ENCODE data around the gene RAX2. TPM values are rescaled to one million over a fixed set of nuclear protein-coding genes. Genes with fewer than 3 reads are reported as not detected.
"Not testable (repeated sequence)": the region's sequence is repeated elsewhere in the genome, so short reads cannot be mapped to it uniquely, and the experiment has no call there.

Gene RAX2
- polyA plus RNA-seq, 5 donors: not detected

DNA sequence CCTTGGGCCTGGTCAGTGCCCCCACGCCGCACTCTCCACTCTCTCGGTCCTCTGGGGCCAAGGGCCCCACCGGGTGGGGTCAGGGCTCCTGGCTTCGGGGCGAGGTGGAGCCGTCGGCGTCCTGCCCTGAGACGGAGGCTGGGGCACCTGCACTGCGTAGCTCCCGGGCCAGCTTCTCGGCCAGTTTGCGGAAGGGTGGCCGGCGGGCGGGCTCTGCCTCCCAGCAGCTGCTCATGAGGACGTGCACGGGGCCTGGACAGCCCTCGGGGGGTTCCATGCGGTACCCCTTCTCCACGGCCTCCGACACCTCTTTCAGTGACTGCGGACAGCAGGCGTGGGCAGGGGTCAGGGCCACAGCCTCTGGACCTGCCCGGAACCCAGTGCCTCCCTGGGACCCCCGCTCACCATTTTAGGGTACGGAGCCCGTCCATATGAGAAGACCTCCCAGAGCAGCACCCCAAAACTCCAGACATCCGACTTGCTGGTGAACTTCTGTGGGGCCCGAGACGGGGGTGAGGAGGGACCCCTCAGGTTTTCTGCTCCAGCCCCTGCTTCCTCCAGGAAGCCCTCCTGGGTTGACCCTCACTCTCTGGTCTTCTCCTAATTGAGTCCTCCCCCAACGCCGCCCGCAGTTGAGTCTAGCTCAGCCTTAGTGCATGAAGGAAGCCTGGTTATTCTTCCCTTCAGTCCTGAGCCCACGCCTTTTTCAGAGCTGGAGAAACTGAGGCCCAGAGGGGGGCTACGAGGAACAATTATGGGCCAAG, 6.3 kb upstream of the RAX2 start:
- no peak for DNase-seq

DNA sequence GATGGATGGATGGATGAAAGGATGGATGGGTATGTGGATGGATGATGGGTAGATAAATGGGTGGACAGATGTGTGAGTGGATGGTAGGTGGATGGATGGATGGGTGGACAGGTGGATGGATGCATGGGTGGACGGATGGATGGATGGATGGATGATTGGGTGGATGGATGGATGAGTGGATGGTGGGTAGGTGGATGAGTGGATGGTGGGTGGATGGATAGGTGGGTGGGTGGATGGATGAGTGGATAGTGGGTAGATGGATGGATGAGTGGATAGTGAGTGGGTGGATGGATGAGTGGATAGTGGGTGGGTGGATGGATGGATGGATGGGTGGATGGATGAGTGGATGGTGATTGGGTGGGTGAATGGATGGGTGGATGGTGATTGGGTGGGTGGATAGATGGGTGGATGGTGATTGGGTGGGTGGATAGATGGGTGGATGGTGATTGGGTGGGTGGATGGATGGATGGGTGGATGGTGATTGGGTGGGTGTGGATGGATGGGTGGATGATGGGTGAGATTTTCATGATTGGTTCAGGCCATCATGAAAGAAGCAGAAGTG, 4.5 kb upstream of the RAX2 start:
- DNase-seq: no peak

DNA sequence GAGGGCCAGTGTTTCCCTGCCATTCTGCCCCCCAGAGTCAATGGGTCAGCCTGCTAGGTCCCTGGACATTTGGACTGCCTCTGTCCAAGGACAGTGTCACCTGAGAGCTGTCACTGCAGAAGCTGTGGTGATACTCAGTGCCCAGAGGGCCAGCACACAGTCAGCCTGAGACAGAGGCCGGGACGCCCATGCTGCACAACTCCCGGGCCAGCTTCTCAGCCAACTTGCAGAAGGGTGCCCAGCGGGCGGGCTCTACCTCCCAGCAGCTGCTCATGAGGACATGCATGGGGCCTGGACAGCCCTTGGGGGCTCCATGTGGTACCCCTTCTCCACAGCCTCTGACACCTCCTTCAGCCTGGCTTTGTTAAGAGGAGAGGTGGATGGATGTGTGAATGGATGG, 3.8 kb upstream of the RAX2 start:
- no peak for DNase-seq

DNA sequence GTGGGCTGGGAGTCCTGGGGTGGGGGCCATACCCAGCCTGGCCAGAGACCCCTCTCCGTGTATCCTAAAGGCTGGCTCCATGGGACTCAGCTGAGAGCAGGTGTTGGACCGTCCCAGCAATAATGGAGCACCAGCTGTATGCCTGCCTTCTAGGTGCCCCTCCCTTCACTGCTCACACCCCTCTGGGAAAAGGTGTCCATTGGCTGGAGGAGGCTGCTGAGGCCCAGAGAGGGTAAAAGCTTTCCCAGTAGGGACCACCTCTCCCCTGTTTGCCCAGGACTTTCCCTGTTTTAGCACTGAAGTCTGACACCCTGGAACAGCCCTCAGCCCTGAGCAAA, 3.3 kb upstream of the RAX2 start:
- no peak for DNase-seq

GRCh38 chr19:3774621-3775373, 2.8 kb upstream of the RAX2 start:
- DNase-seq: no peak

- no peak for DNase-seq
Measured at GRCh38 chr19:3773814-3774515, 1.9 kb upstream of the RAX2 start.

- DNase-seq: no peak
Measured at GRCh38 chr19:3771000-3771905, 775 bp downstream of the RAX2 start.

DNA sequence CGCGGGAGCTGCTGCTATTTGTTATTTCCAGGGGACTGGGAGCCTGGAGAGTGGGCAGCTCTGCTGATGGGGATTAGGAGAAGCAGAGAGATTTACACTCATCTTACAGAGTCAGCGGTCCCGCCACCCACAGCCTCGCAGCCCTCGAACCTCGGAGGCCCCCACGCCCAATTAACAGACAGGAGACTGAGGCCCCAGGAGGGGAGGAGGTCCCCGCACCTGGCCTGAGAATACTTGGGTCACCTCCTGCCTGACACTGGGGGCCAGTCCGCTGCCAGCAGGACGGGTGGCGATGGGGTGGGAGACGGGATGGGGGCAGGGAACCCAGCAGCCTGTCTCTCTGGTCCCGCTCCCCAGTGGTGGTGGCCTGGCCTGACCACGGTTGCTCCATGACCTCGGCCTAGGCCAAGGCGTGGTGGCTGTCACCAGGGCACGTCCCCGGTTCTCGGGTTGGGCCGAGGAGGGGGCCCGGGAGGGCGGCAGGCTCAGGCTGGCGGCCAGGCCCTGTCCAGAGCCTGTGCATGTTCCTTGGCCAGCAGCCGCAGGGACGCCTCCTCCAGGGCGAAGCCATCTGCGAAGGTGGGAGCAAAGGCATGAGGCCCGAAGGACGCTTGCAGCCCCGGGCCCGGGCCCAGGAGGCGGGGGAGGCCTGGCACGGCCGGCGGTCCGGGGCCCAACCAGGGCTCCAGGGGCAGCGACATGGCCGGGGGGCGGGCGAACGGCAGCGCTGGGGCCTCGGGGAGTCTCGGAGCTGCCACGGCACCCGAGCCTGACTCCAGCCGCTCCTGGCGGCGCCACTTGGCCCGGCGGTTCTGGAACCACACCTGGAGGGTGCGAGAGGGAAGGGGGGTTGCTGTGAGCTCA, 1.7 kb downstream of the RAX2 start:
- no peak for DNase-seq

- no peak for DNase-seq
Measured at GRCh38 chr19:3769494-3769893, 2.5 kb downstream of the RAX2 start.

- no peak for DNase-seq
Measured at GRCh38 chr19:3768748-3769099, 3.3 kb downstream of the RAX2 start.

- DNase-seq: no peak
Measured at GRCh38 chr19:3768015-3768747, 3.8 kb downstream of the RAX2 start.

- no peak for DNase-seq
Measured at GRCh38 chr19:3767050-3767449, 5.0 kb downstream of the RAX2 start.

GRCh38 chr19:3766520-3766919, 5.5 kb downstream of the RAX2 start:
- DNase-seq: no peak

- DNase-seq: not testable (repeated sequence)
Measured at GRCh38 chr19:3765757-3766156, 6.3 kb downstream of the RAX2 start.

GRCh38 chr19:3765121-3765520, 6.9 kb downstream of the RAX2 start:
- no peak for DNase-seq

DNA sequence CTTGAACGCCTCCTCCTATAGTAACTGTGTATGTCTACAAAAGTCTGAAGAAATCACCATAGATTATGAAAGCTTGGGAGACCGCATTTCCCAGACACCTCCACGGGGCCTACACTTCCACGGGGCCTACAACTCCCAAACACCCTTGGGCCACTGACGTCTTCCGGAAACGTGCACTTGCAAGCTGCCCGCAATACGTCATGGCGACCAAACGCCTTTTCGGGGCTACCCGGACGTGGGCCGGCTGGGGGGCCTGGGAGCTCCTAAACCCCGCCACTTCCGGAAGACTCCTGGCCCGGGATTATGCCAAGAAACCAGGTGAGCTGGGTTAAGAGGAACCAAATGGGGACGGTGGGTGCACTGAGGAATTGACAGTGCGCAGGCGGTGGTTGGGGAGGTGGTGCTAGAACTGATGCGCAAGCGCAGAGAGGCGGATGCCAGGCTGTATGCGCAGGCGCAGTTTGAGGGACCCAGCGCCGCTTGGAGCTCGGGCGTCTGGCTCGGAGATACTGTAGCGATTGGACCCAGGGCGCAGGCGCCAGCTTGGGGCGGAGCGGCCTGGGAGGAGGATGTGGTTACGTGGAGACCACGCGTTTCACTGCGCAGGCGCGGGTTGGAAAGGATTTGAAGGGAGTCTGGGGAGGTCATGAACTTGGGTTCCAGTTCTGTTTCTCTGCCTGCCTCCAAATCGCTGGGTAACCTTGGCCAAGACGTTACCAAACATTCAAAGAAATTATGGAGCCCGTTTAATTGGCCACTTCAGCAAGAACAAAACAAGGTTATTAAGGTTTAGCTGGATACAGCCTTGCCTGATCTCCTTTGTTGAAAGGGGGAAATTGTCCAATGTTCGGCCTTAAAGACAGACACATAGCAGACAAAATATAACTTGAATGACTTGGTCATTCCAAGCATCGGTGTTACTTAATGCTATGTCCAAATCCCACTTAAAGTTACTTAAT, 9.2 kb downstream of the RAX2 start, which contains the start of gene MRPL54:
Gene MRPL54 (plus strand): TSS at position 182 of the 959 bp plus-strand sequence. CDS start 19 bp downstream, at position 201.
- DNase-seq: peak; percentile 100

DNA sequence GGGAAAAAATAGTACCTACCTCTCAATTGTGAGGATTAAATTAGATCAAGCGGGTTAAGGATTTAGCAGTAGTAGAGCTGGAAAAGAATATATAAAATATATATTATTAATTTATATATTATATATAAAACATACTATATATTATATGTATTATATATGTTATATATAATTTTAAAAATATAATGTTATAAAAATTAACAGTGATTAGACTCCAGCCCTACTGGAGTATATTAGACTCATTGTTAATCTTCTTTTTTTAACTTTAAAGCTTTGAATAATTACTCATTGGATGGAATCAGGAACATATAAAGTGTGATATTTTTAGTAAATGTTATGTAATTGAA, 9.9 kb downstream of the RAX2 start:
- no peak for DNase-seq

- DNase-seq: peak; percentile 86 to 88
Measured at GRCh38 chr19:3761382-3762129, 10.5 kb downstream of the RAX2 start, which contains the start of gene APBA3. TSS of gene APBA3 (minus strand) at chr19:3761692. CDS start at chr19:3760264, 1,428 bp downstream.

Data from right lung (tissue), 5 donors.